ENCODE results near the gene ADGRL3.

DNA sequence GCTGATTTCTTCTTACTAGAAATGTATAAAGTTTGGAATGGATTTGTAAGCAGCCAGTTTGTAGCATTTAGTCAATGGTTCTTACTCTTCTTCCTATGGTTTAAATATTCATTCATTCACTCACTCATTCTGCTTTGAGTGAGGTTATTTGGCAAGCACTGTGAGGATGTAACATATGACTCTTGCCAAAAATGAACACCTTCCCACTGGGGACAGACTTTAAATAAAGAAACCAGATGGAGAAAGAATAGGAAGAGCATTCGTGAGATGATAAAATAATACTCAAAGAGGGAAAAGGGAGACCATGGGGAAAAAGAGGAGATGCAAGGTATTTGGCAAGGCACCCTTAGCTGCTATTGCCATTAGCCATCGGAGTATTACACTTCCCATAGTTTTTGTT, 586.1 kb downstream of the ADGRL3 start:
- no peak for TF ChIP-seq CTCF (IDR thresholded peaks at IDR 0.05)
- TF ChIP-seq POLR2A (IDR thresholded peaks at IDR 0.05), result no peak
- TF ChIP-seq EP300 (IDR thresholded peaks at IDR 0.05; ENCODE audit: low read depth), result no peak

All from transverse colon (tissue), 3 donors.